SK-N-MC (cell line): ENCODE measurements around the gene CLDN34.

Experiments used
- EZH2 ChIP-seq: fragments of 200-600 bp; sonication (generic); IDR thresholded peaks from one replicate; pipeline ENCODE4 v1.6.1; 2017; ENCODE audit warnings: antibody characterized with exemption
- FOXP2 ChIP-seq: optimal IDR thresholded peaks from 2 replicates; pipeline ENCODE3; 2011; ENCODE audit warnings: mild to moderate bottlenecking, moderate library complexity; ENCODE audit not compliant: insufficient read depth; ENCODE audit errors: extremely low read length, control extremely low read depth
- POLR2AphosphoS5 ChIP-seq: IDR thresholded peaks from 2 replicates; pipeline ENCODE4 v1.6.1; 2012; ENCODE audit warnings: mild to moderate bottlenecking, low read depth, low read length, borderline replicate concordance

GRCh38 chrX:9955506-9955905, 11.7 kb upstream of the CLDN34 start:
- no peak for TF ChIP-seq FOXP2
- no peak for TF ChIP-seq EZH2
- no peak for TF ChIP-seq POLR2AphosphoS5
